Activated naive CD4-positive, alpha-beta T cell treated with anti-CD3 and anti-CD28 coated beads, Interleukin-2, amount 50 U/mL, for 16 hours (primary cell): Measurements from ENCODE around the gene VSTM4.

ENCODE experiments used
- DNase-seq: peaks from one replicate; pipeline ENCODE4 v3.0.0-alpha.2; 2020

Gene VSTM4

DNA sequence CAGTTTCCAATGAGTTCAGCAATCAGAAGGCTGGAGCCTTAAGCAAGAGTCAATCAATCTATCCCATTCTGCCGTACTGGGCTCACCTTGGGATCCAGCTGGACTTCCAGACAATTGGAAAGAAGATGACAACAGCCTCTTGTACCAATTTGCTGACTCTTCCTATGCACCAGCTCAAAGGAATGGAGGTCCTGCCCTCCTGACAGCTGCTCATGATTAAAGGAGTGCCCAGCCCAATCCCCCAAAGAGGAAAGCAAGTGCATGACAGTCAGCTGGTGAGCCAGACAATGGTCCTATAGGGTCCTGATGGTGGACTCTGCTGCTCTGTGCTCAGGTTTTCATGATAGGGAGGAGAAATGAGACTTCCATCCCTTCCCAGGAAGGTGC, 25.1 kb downstream of the VSTM4 start:
- DNase-seq = no peak

GRCh38 chr10:49089557-49090188, 25.6 kb downstream of the VSTM4 start:
- no peak for DNase-seq

- DNase-seq = no peak
These were observed 26.2 kb downstream of the VSTM4 start for GRCh38 chr10:49089152-49089551.

DNA sequence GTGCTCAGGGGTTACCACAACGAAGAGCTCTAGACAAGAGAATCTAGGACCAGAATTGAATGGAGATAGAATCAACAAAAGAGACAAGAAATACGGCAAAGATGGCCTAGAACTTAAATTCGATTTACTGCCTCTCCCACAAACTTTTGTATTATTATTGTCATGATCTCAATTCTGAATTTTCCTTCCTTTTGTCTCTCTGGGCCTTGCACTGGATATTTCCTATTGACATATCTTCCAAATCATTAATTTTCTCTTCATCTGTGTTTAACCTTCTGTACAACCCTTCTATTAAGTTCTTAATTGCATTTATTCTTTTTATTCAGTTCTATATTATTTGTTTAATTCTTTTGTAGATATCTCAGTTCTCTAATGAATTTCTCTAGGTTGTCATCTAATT, 28.4 kb downstream of the VSTM4 start:
- no peak for DNase-seq

DNA sequence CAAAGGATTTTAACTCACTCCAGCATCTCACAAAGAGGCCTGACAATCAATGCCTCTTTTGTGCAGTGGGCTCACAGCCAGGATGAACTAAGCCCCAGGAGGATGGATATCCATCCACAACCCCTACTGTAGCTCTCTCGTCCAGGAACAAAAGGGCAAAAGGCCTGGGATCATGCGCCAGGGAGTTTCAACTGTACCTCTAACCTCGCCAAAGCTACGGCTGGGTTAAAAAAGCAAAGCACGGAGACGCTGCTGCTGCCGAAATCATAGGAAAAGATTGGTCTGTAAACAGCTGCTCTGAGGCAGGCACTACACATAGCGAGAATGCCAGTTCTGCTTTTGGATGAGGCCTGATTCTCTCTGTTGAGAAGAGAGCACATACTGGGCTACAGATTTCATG, 32.1 kb downstream of the VSTM4 start:
- DNase-seq = no peak

- DNase-seq = no peak
These were observed 32.6 kb downstream of the VSTM4 start for GRCh38 chr10:49082766-49083165.

DNA sequence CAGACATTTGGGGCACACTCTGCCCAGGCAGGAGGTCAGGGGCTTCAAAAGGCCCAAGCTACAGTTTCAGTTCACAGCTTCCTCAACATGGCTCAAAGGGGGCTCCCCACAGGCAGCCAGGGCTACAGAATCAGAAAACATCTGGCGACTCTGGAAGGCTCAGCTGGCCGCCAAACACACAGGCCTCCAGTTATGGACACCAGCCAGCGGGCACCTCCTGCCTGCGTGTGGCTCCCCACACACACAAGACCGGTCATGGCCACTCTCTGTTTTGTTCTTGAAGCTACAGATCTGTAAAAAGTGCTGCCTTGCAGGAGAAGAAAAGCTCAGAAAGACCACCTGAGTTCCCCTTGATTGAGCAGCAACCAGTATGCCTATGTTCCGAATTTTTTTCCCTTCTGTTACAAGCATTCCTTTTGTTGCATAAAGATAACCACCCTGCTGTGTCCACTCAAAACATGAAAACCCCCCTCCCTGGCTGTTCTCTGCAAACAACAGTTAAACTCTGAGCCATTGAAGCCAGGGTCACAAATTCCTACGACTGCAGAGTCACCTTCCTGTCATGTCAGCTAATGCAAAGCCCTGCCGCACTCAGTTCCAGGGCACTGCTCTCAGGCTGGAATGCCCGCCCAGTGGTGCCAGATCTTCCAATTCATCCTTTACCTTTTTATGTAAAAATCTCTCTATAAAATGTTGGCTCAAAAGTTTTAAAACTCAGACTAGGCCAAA, 33.6 kb downstream of the VSTM4 start:
- no peak for DNase-seq

- no peak for DNase-seq
These were observed 34.4 kb downstream of the VSTM4 start for GRCh38 chr10:49080965-49081364.

- no peak for DNase-seq
These were observed 35.3 kb downstream of the VSTM4 start for GRCh38 chr10:49080071-49080470.

GRCh38 chr10:49079499-49079898, 35.8 kb downstream of the VSTM4 start:
- DNase-seq = no peak

DNA sequence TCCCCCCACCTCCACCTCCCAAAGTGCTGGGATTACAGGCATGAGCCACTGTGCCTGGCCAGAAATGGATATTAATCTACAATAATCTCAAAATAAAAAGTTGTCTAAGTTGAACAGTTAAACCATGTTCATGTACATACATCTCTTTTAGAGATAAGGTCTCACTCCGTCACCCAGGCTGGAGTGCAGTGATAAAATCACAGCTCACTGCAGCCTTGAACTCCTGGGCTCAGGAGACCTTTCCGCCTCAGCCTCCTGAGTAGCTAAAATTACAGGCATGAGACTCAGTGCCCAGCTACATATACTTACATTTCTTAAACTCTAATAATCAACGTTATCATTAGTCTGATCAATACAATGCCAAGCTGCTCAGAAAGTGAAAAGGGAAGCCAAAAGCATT, 36.2 kb downstream of the VSTM4 start:
- no peak for DNase-seq

DNA sequence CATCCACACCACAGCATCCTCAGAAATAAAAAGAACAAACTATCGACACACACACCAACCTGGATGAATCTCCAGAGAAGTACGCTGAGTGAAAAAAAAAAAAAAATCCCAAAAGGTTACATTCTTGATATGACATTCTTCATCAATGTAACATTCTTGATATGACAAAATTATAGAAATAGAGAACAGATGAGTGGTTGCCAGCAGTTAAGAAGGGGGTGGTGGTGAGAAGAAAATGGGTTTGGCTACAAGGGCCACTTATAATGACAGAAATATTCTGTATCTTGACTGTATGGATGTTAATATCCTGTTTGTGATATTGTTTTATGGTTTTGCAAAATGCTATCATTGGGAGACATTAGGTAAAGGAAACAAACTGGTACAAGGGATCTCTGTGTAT, 36.9 kb downstream of the VSTM4 start:
- DNase-seq = no peak

DNA sequence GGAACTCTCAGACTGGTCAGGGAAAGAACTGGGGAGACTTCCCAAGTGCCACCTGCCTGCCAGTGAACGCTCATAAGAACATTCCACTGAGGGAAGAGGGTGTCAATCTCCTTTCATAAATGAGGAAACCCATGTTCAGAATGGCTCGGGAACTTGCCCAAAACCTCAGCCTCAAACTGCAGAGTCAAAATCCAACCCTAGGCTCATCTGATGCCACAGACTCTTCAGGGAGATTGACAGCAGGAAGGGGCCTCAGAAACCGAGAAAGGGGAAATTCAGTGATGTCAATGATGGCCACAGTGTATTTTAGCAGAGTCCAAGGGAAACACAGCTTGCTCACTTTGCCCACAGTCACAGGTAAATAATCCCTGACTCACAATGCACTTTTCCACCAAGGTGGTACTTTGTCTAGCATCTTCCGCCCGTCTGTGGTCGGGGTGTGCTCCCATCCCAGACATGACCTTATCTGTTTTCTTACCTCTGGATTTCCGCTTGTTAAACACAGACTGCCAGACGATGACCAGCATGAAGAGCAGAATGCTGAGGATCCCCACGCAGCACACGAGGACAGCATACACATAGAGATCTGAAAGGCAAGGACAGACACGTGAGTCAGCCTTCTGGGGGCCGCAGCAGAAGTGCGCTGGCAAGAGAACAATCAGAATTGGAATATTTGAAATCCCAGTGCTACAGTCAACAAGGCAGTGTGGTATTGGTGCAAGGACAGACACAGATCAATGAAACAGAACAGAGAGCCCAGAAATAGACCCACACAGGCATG, 38.4 kb downstream of the VSTM4 start:
- DNase-seq = no peak

GRCh38 chr10:49076319-49076718, 39.0 kb downstream of the VSTM4 start:
- no peak for DNase-seq

GRCh38 chr10:49075743-49076142, 39.6 kb downstream of the VSTM4 start:
- DNase-seq = no peak

GRCh38 chr10:49074836-49075682, 40.3 kb downstream of the VSTM4 start:
- DNase-seq = no peak

- no peak for DNase-seq
These were observed 43.0 kb downstream of the VSTM4 start for GRCh38 chr10:49072166-49072885.

GRCh38 chr10:49071160-49071761, 44.1 kb downstream of the VSTM4 start:
- DNase-seq = no peak

GRCh38 chr10:49070701-49071100, 44.6 kb downstream of the VSTM4 start:
- no peak for DNase-seq

- DNase-seq = no peak
These were observed 46.6 kb downstream of the VSTM4 start for GRCh38 chr10:49068672-49069217.

- no peak for DNase-seq
These were observed 47.1 kb downstream of the VSTM4 start for GRCh38 chr10:49068209-49068608.
